GM18867 (cell line): ENCODE data around the gene CNNM1.

Experiments
- ATAC-seq: cut with Tn5 transposase; IDR thresholded peaks from one replicate; pipeline ENCODE4 v1.9.1; 2021; ENCODE audit warnings: mild to moderate bottlenecking, moderate library complexity; ENCODE audit not compliant: unreplicated experiment

CNNM1 gene

DNA sequence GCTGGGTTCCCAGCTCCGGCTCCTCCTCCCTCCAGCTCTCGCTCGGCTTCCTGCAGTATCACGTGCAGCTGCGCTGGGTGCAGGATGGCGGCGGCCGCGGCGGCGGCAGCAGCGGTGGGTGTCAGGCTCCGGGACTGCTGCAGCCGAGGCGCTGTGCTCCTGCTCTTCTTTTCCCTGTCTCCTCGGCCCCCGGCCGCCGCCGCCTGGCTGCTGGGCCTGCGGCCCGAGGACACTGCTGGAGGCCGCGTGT lies at the start of gene CNNM1:
Gene CNNM1, plus strand, starts transcription at position 53 of the 250 bp plus-strand sequence. Its CDS starts 32 bp downstream, at position 85.
- no peak for ATAC-seq

DNA sequence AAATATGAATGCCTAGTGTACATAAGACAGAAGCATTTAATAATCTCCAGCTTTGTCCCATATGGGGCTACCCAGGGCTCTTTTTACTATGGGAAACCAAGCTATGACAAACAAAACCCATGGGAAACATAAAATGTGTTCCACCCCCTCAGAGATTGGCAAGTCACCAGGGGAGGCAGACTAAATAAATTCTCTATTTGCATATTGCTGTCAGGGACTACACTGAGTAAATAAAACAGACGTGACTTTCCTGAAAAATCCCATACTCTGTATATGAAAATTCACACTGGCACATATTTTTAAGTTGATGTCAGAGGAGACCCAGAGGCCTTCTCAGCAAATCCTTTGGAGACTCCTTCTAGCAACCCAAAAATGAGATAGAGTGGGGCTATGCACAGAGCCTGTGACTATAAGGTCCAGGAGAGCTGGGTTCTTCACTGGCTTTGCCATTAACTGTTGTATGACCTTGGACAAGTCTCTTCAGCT lies 49.5 kb upstream of the CNNM1 start:
- no peak for ATAC-seq

DNA sequence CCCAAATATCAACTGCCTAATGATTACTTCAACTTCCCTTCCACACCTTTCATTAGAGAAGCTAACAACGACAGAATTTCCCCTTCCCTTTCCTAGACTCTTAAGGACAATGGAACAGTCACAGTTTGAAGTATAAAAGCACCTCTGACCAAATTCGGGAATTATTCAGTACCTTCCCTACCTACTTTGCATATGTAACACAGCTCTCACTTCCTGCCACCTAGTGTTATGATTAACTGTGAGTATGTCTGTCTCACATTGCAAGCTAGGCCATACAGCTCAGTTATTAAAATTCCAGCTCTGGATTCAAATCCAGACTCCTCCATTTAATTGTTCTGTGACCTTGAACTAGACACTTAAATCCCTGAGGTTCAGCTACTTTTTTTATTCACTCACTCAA lies 48.7 kb upstream of the CNNM1 start:
- ATAC-seq, result peak; percentile 54

DNA sequence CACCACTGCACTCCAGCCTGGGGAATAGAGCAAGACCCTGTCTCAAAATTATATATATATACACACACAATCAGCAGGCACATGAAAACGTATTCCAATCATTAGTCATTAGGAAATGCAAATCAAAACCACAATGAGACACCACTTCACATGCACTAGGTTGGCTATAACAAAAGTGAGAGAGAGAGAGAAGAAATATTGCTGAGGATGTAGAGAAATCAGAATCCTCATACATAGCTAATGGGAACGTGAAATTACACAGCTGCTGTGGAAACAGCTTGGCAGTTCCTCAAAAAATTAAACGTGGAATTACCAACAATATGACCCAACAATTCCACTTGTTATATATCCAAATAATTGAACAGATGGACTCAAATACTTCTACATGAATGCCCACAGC lies 43.3 kb upstream of the CNNM1 start:
- ATAC-seq, result no peak

- no peak for ATAC-seq
Measured at GRCh38 chr10:99290306-99290705, 38.9 kb upstream of the CNNM1 start.

- no peak for ATAC-seq
Measured at GRCh38 chr10:99292159-99292558, 37.0 kb upstream of the CNNM1 start.

DNA sequence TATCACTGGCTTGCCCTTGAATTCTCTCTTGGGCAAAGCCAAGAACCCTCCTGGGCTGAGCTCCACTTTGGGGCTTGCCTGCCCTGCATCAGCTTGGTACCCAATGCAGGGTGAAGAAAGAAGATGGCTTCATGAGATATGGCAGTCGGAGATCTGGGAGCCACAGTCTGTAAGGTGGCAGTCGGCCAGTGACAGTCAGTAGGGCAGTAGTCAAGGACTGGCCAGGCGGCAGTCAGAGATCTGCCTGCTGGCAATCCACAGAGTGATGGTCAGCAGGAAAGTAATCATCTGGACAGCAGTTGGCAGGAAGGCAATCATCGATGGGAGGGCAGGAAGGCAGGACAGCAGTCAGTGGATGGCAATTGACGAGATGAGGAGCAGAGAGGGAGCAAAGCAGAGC lies 32.6 kb upstream of the CNNM1 start:
- ATAC-seq, result no peak

DNA sequence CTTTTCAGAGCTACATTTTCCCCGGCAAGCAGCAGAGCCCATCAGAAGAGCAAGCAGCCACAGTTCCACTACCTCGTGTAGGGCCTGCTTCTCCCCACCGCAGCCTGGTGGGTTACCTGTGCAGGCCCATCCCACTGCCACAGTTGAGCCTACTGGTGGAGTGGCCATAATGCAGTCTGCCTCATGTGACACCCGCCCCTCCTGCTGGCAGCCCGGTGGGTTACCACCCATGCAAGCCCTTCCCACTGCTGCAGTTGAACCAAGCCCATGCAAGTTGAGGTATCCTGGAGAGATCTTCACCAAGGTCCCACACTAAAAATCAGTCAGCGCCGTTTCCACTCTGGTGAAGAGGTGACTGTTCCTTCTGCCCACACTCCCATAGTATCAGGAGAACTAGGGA lies 32.1 kb upstream of the CNNM1 start:
- no peak for ATAC-seq

- ATAC-seq, result no peak
Measured at GRCh38 chr10:99303899-99304861, 25.0 kb upstream of the CNNM1 start.

GRCh38 chr10:99304862-99305229 lies 24.3 kb upstream of the CNNM1 start:
- ATAC-seq, result no peak

DNA sequence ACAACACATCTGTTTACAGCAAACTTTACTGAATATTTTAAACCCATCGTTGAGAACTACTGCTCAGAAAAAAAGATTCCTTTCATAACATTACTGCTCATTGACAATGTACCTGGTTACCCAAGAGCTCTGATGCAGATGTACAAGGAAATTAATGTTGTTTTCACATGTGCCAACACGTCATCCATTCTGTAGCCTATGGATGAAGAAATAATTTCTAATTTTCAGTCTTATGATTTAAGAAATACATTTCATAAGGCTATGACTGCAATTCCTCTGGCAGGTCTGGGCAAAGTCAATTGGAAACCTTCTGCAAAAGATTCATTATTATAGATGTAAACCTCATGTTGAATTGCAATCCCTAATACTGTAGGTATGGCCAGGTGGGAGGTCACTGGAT lies 16.7 kb upstream of the CNNM1 start:
- ATAC-seq, result no peak

GRCh38 chr10:99315853-99316252 lies 13.3 kb upstream of the CNNM1 start:
- ATAC-seq, result no peak

GRCh38 chr10:99316374-99316773 lies 12.8 kb upstream of the CNNM1 start:
- no peak for ATAC-seq

- no peak for ATAC-seq
Measured at GRCh38 chr10:99318048-99318447, 11.1 kb upstream of the CNNM1 start.

GRCh38 chr10:99318475-99318874 lies 10.7 kb upstream of the CNNM1 start:
- ATAC-seq, result no peak

GRCh38 chr10:99325281-99325680 lies 3.9 kb upstream of the CNNM1 start:
- ATAC-seq, result no peak

DNA sequence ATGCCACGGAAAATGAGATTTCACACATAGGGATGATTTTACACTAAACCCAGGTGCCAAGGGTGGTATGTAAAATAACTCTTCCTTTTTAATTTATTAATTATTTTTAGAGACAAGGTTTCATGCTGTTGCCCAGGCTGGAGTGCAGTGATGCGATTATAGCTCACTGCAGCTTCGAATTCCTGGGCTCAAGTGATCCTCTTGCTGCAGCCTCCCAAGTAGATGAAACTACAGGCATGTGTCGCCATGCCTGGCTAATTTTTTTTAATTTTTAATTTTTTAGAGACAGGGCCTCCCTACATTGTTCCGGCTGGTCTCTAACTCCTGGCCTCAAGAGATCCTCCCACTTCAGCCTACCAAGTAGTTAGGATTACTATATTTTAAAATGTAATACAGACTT lies 2.3 kb upstream of the CNNM1 start:
- no peak for ATAC-seq

- no peak for ATAC-seq
Measured at GRCh38 chr10:99328579-99329303, 415 bp upstream of the CNNM1 start.

DNA sequence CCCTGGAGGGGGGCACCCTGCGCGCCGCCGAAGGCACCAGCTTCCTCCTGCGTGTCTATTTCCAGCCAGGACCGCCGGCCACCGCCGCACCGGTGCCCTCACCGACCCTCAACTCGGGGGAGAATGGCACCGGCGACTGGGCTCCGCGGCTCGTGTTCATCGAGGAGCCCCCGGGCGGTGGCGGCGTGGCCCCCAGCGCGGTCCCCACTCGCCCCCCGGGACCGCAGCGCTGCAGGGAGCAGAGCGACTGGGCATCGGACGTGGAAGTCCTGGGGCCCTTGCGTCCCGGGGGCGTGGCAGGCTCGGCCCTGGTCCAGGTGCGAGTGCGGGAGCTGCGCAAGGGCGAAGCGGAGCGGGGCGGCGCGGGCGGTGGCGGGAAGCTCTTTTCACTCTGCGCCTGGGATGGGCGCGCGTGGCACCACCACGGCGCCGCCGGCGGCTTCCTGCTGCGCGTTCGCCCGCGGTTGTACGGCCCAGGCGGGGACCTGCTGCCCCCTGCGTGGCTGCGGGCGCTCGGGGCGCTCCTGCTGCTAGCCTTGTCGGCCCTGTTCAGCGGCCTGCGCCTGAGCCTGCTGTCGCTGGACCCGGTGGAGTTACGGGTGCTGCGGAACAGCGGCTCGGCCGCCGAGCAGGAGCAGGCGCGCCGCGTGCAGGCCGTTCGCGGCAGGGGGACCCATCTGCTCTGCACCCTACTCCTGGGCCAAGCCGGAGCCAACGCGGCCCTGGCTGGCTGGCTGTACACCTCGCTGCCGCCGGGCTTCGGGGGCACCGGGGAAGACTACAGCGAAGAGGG lies 594 bp downstream of the CNNM1 start:
- ATAC-seq, result no peak

DNA sequence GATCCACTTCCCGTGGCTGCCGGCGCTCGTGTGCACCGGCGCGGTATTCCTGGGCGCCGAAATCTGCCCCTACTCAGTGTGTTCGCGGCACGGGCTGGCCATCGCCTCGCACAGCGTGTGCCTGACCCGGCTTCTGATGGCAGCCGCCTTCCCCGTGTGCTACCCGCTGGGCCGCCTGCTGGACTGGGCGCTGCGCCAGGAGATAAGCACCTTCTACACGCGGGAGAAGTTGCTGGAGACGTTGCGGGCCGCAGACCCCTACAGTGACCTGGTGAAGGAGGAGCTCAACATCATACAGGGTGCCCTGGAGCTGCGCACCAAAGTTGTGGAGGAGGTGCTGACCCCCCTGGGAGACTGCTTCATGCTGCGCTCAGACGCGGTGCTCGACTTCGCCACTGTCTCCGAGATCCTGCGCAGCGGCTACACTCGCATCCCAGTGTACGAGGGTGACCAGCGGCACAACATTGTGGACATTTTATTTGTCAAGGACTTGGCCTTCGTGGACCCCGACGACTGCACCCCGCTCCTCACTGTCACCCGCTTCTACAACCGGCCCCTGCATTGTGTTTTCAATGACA lies 1.3 kb downstream of the CNNM1 start:
- ATAC-seq, result no peak

GRCh38 chr10:99331207-99331803 lies 2.1 kb downstream of the CNNM1 start:
- no peak for ATAC-seq
